NCI-H446 (cell line): ENCODE measurements around the gene RNF213.
"Not testable (repeated sequence)": the region's sequence is repeated elsewhere in the genome, so short reads cannot be mapped to it uniquely, and the experiment has no call there.

ENCODE experiments used
- DNase-seq, 2 experiments: peaks; one replicate each; lab custom pipeline; 2025; lab: John Stamatoyannopoulos, UW

The RNF213 gene

GRCh38 chr17:80270836-80271235, 10.2 kb downstream of the RNF213 start:
- no peak for DNase-seq

GRCh38 chr17:80272366-80272765, 11.7 kb downstream of the RNF213 start:
- DNase-seq, result no peak

- no peak for DNase-seq
Measured at GRCh38 chr17:80274331-80274730, 13.7 kb downstream of the RNF213 start.

GRCh38 chr17:80274871-80275449, 14.3 kb downstream of the RNF213 start:
- DNase-seq, result no peak

GRCh38 chr17:80275857-80276256, 15.2 kb downstream of the RNF213 start:
- not testable (repeated sequence) for DNase-seq

GRCh38 chr17:80277751-80278671, 17.4 kb downstream of the RNF213 start:
- no peak for DNase-seq

- no peak for DNase-seq
Measured at GRCh38 chr17:80279895-80280294, 19.2 kb downstream of the RNF213 start.

GRCh38 chr17:80281516-80281915, 20.9 kb downstream of the RNF213 start:
- DNase-seq, result no peak

GRCh38 chr17:80283116-80283852, 22.6 kb downstream of the RNF213 start:
- no peak for DNase-seq

GRCh38 chr17:80284631-80285030, 24.0 kb downstream of the RNF213 start:
- no peak for DNase-seq

GRCh38 chr17:80285237-80285920, 24.7 kb downstream of the RNF213 start:
- no peak for DNase-seq

- no peak for DNase-seq
Measured at GRCh38 chr17:80286638-80286960, 25.9 kb downstream of the RNF213 start.

- no peak for DNase-seq
Measured at GRCh38 chr17:80287038-80287437, 26.4 kb downstream of the RNF213 start.

GRCh38 chr17:80287806-80288567, 27.3 kb downstream of the RNF213 start:
- no peak for DNase-seq

GRCh38 chr17:80289616-80290015, 29.0 kb downstream of the RNF213 start:
- DNase-seq, result no peak

- no peak for DNase-seq
Measured at GRCh38 chr17:80290156-80290555, 29.5 kb downstream of the RNF213 start.

GRCh38 chr17:80291260-80291659, 30.6 kb downstream of the RNF213 start:
- DNase-seq, result no peak

GRCh38 chr17:80291691-80292487, 31.2 kb downstream of the RNF213 start:
- no peak for DNase-seq

GRCh38 chr17:80292521-80292971, 31.9 kb downstream of the RNF213 start:
- DNase-seq, result no peak

- DNase-seq, result no peak
Measured at GRCh38 chr17:80294210-80294609, 33.6 kb downstream of the RNF213 start.

- no peak for DNase-seq
Measured at GRCh38 chr17:80294653-80295052, 34.0 kb downstream of the RNF213 start.
